K562 (cell line): Measurements from ENCODE around the gene TSPAN15. TPM values are rescaled to one million over a fixed set of nuclear protein-coding genes. Genes with fewer than 3 reads are reported as not detected.

Experiments used
- ATAC-seq: fragments of 200-7000 bp; cut with Tn5 transposase; 3 replicates; pipeline ENCODE4 v1.9.1; 2020; ENCODE audit warnings: moderate library complexity
- BruUV-seq: library from RNA; stranded (reverse); fragments of 400-500 nt; replicated peaks from 2 replicates; lab custom pipeline; 2021; lab: Mats Ljungman, UMichigan
- CTCF ChIA-PET: fragments of 300-600 bp; formaldehyde crosslinking; extraction: SDS; loops from one replicate; lab custom pipeline; 2021; ENCODE audit warnings: low intra/inter-chr PET ratio; lab: Yijun Ruan, JAX
- POLR2A ChIA-PET: fragments of 300-600, 350-650 bp; sonication (Branson Sonifier 250); formaldehyde crosslinking; extraction: SDS; loops from one replicate; lab custom pipeline; 2021; ENCODE audit warnings: antibody characterized with exemption, inconsistent platforms; lab: Yijun Ruan, JAX
- DNase-seq, 4 experiments: peaks; one replicate each; pipeline versions ENCODE4 v3.0.0 to v3.0.0-alpha.2; 2011 to 2018; ENCODE audit warnings: low spot score in 3 of 4, mixed read lengths in 3 of 4; ENCODE audit errors: extremely low read depth in 1 of 4
- FAIRE-seq: peaks from 2 replicates; lab custom pipeline; 2011; peaks lifted over from hg19 to GRCh38; lab: Jason Lieb, UNC
- H2AFZ ChIP-seq: 2 replicates; pipeline ENCODE4 v1.6.0; 2011; ENCODE audit warnings: low read depth, low read length, control low read depth, inconsistent platforms
- H3K27ac ChIP-seq: fragments of 200-600 bp; 3 replicates; pipeline ENCODE4 v1.8.0; 2011; ENCODE audit warnings: low read depth, mild to moderate bottlenecking, control low read depth, inconsistent platforms, low read length, moderate library complexity, mixed read lengths; ENCODE audit errors: extremely low read depth
- H3K27me3 ChIP-seq, 2 experiments: fragments of 300-600 bp in 1 of 2; 2 replicates in 1 of 2; 3 replicates in 1 of 2; pipeline versions ENCODE4 v1.6.0 to v1.8.0; 2011; ENCODE audit warnings: inconsistent platforms in 2 of 2, low read length in 2 of 2, mild to moderate bottlenecking in 1 of 2, mixed read lengths in 1 of 2, moderate library complexity in 1 of 2; ENCODE audit not compliant: control insufficient read depth in 2 of 2, insufficient read depth in 2 of 2
- H3K36me3 ChIP-seq: fragments of 300-600 bp; 3 replicates; pipeline ENCODE4 v1.8.0; 2011; ENCODE audit warnings: mild to moderate bottlenecking, low read length, inconsistent platforms; ENCODE audit not compliant: control insufficient read depth, insufficient read depth
- H3K4me1 ChIP-seq, 2 experiments: fragments of 200-600 bp in 1 of 2; replicated peaks in 1 of 2; 2 replicates in 1 of 2; 3 replicates in 1 of 2; pipeline versions ENCODE4 v1.5.1 to v1.8.0; 2011; ENCODE audit warnings: inconsistent platforms in 2 of 2, low read length in 2 of 2, mild to moderate bottlenecking in 1 of 2, mixed read lengths in 1 of 2, moderate library complexity in 1 of 2; ENCODE audit not compliant: control insufficient read depth in 2 of 2, insufficient read depth in 2 of 2
- H3K4me2 ChIP-seq: 2 replicates; pipeline ENCODE4 v1.6.1; 2011; ENCODE audit warnings: low read length, control low read depth, inconsistent platforms, mixed read lengths; ENCODE audit not compliant: insufficient read depth
- H3K4me3 ChIP-seq: fragments of 200-600 bp; sonication (generic), shearing (Covaris generic); 2 replicates; pipeline ENCODE4 v1.5.1; 2016; ENCODE audit warnings: control low read depth, inconsistent platforms
- H3K79me2 ChIP-seq: fragments of 200-600 bp; 3 replicates; pipeline ENCODE4 v1.8.0; 2011; ENCODE audit warnings: low read length, inconsistent platforms; ENCODE audit not compliant: control insufficient read depth, insufficient read depth
- H3K9ac ChIP-seq, 2 experiments: 2 replicates each; pipeline versions ENCODE4 v1.6.0 to v1.6.1; 2011; ENCODE audit warnings: low read depth in 2 of 2, low read length in 2 of 2, control low read depth in 1 of 2, inconsistent platforms in 1 of 2, mild to moderate bottlenecking in 1 of 2, mixed read lengths in 1 of 2; ENCODE audit not compliant: insufficient read depth in 1 of 2
- H3K9me1 ChIP-seq: one replicate; pipeline ENCODE4 v1.6.0; 2011; ENCODE audit warnings: inconsistent platforms, mild to moderate bottlenecking, low read length, moderate library complexity; ENCODE audit not compliant: control insufficient read depth, insufficient read depth
- H3K9me3 ChIP-seq: replicated peaks from 2 replicates; pipeline ENCODE4 v1.5.1; 2011; ENCODE audit warnings: low read depth, low read length, inconsistent platforms; ENCODE audit not compliant: control insufficient read depth, insufficient read depth
- H4K20me1 ChIP-seq: replicated peaks from 2 replicates; pipeline ENCODE4 v1.6.1; 2011; ENCODE audit warnings: low read length, inconsistent platforms, mixed read lengths; ENCODE audit not compliant: control insufficient read depth, insufficient read depth
- ARID3B ChIP-seq: fragments of 250-450 bp; sonication (Bioruptor Pico); IDR thresholded peaks from 2 replicates; pipeline ENCODE4 v1.4.0; 2020; ENCODE audit warnings: borderline replicate concordance
- HLTF ChIP-seq: fragments of 450-650 bp; IDR thresholded peaks from 2 replicates; pipeline ENCODE4 v1.6.1; 2016
- ZNF318 ChIP-seq, 2 experiments: fragments of 450-650 bp; IDR thresholded peaks; 2 replicates each; pipeline ENCODE4 v1.6.1; 2016; ENCODE audit warnings: mild to moderate bottlenecking in 2 of 2, borderline replicate concordance in 1 of 2, low read depth in 1 of 2, moderate library complexity in 1 of 2
- WGBS: fragments of 100-300 bp; shearing (Covaris generic); methylation state at CpG from one replicate; pipeline ENCODE4 v1.1.6; 2016; ENCODE audit warnings: low coverage, mixed read lengths; ENCODE audit not compliant: insufficient coverage; ENCODE audit errors: missing lambda C conversion rate; 5-methylcytosine and 5-hydroxymethylcytosine counted together
- in situ Hi-C: fragments of 300-500 bp; cut with MboI; formaldehyde crosslinking; loops from 4 replicates; pipeline ENCODE4 v1.15.0; 2018; ENCODE audit warnings: inconsistent platforms, mixed read lengths
- intact Hi-C: fragments of 100-400 bp; cut with micrococcal nuclease; formaldehyde crosslinking; loops from 2 replicates; pipeline ENCODE4 v1.14.2; 2022
- polyA plus RNA-seq, 8 experiments: library from polyadenylated mRNA; depleted of rRNA in 4 of 8; stranded (reverse) in 5 of 8; unstranded in 3 of 8; fragments of >200 nt; fragmentation: Nextera tagmentation in 2 of 8; fragmentation: Illumina TruSeq in 1 of 8; extraction: Ambion mirVana in 2 of 8; extraction: Trizol in 1 of 8; gene quantifications; 2 replicates each; pipeline versions ENCODE4 v1.2.1 to v1.2.3, GENCODE V29; 2011 to 2014; ENCODE audit warnings: inconsistent platforms in 1 of 8, missing spikeins in 1 of 8
- total RNA-seq, 7 experiments: library from RNA; depleted of rRNA in 6 of 7; stranded (reverse); fragments of >200 nt in 6 of 7; fragmentation: Illumina TruSeq in 2 of 7; extraction: Trizol in 2 of 7; gene quantifications; 2 replicates each; pipeline versions ENCODE4 v1.2.1 to v1.2.3, GENCODE V29; 2011 to 2021; ENCODE audit warnings: low replicate concordance in 1 of 7

The TSPAN15 gene
- total and polyA plus RNA-seq, 9 of the 15 experiments (the other 6 are each of a cell fraction or from before 2014, with no cell fraction given), result 0.33 to 1.0 (median 0.45) TPM; not detected in 2

GRCh38 chr10:69415951-69416350, 35.3 kb upstream of the TSPAN15 start:
- H3K9me1 ChIP-seq, result no peaks in the 10 kb centered on the region
- no peak for DNase-seq
- peaks cover 43 to 62% of the 10 kb centered on the region in 2 experiments for H3K27me3 ChIP-seq
- H3K4me2 ChIP-seq, result no peak overlapping the region
- ChIA-PET CTCF (no interaction called here), POLR2A (interaction anchor here (0.7 kb wide), 1 partner anchor 28 kb away, joined by 3 read pairs; no protein-coding TSS in a partner anchor)
- peaks cover 2 to 15% of the 10 kb centered on the region in 2 experiments for H3K4me1 ChIP-seq
- no peaks in the 10 kb centered on the region for H3K9me3 ChIP-seq
- WGBS, result 25% methylated on average over 10 of the region's 10 CpGs
- no TSS peak for BruUV-seq
- no peak overlapping the region for H3K4me3 ChIP-seq
- H2AFZ ChIP-seq, result no peak overlapping the region
- H3K79me2 ChIP-seq, result no peaks in the 10 kb centered on the region
- H3K9ac ChIP-seq, result no peak overlapping the region
- no peaks in the 10 kb centered on the region for H3K36me3 ChIP-seq
- no peak for FAIRE-seq
- intact Hi-C loops, result no loop called here
- no peaks in the 10 kb centered on the region; the same call in 1 of the 2 replicates for H4K20me1 ChIP-seq
- no peak for TF ChIP-seq HLTF
- ATAC-seq, result no peak
- H3K27ac ChIP-seq, result no peak overlapping the region
- in situ Hi-C loops, result no loop called here

- TF ChIP-seq ZNF318 (IDR thresholded peaks at IDR 0.05; ENCODE audit: borderline replicate concordance in 1 of 2, low read depth in 1 of 2), result no peak
- no peak for TF ChIP-seq ARID3B (CRISPR knock-in tag)
- ATAC-seq (no peak), FAIRE-seq (no peak), DNase-seq (no peak)
- no peak within 1 kb of the TSS; the same call in none of the 2 replicates for H2AFZ ChIP-seq
- ChIA-PET CTCF (no interaction called here), POLR2A (interaction anchor here (0.7 to 1.1 kb wide), 3 partner anchors 27 to 63 kb away, joined by 3 read pairs; no protein-coding TSS in a partner anchor)
- no peaks in the 10 kb centered on the region for H3K9me3 ChIP-seq
- no peak within 1 kb of the TSS for H3K4me2 ChIP-seq
- intact Hi-C loops (no loop called here), in situ Hi-C loops (no loop called here)
- peak within 1 kb of the TSS in 1 of 2 experiments; percentile 62; a peak in 1 of 4 replicates for H3K9ac ChIP-seq
- no peaks in the 10 kb centered on the region for H3K79me2 ChIP-seq
- peaks cover 0 to 15% of the 10 kb centered on the region in 2 experiments; a peak in 4 of 5 replicates for H3K4me1 ChIP-seq
- H3K27ac ChIP-seq, result no peak within 1 kb of the TSS
- no TSS peak for BruUV-seq
- H3K4me3 ChIP-seq, result no peak within 1 kb of the TSS
- H4K20me1 ChIP-seq, result no peaks in the 10 kb centered on the region; the same call in 1 of the 2 replicates
- H3K9me1 ChIP-seq, result no peaks in the 10 kb centered on the region
- peaks cover 43 to 64% of the 10 kb centered on the region in 2 experiments for H3K27me3 ChIP-seq
- WGBS, result 4% methylated on average over 10 of the region's 10 CpGs
- H3K36me3 ChIP-seq, result no peaks in the 10 kb centered on the region
These were observed 34.6 kb upstream of the TSPAN15 start, which contains the start of gene TACR2 for GRCh38 chr10:69416695-69417094. TACR2 (minus strand) TSS chr10:69416918; CDS start chr10:69416323, 595 bp downstream.
